Activated naive CD8-positive, alpha-beta T cell treated with anti-CD3 and anti-CD28 coated beads, Interleukin-2, amount 50 U/mL, for 24 hours (primary cell): Measurements from ENCODE around the gene FSTL1.

Source experiments
- ATAC-seq: fragments of 150-1000 bp; cut with Tn5 transposase; one replicate; pipeline ENCODE4 v1.10.0; 2021
- DNase-seq: peaks from one replicate; pipeline ENCODE4 v3.0.0; 2021
- H3K27ac Mint-ChIP-seq: one replicate; pipeline ENCODE4 v1.8.0; 2021; ENCODE audit warnings: mild to moderate bottlenecking, mixed read lengths
- H3K27me3 Mint-ChIP-seq: one replicate; pipeline ENCODE4 v1.8.0; 2021; ENCODE audit warnings: mixed read lengths
- H3K36me3 Mint-ChIP-seq: one replicate; pipeline ENCODE4 v1.8.0; 2021; ENCODE audit warnings: low read depth, mixed read lengths
- H3K4me1 Mint-ChIP-seq: one replicate; pipeline ENCODE4 v1.8.0; 2021; ENCODE audit warnings: mixed read lengths
- H3K4me3 Mint-ChIP-seq: one replicate; pipeline ENCODE4 v1.8.0; 2021; ENCODE audit warnings: mild to moderate bottlenecking, moderate library complexity, mixed read lengths
- H3K9me3 Mint-ChIP-seq: one replicate; pipeline ENCODE4 v1.8.0; 2021; ENCODE audit warnings: mixed read lengths

Gene FSTL1, protein sequence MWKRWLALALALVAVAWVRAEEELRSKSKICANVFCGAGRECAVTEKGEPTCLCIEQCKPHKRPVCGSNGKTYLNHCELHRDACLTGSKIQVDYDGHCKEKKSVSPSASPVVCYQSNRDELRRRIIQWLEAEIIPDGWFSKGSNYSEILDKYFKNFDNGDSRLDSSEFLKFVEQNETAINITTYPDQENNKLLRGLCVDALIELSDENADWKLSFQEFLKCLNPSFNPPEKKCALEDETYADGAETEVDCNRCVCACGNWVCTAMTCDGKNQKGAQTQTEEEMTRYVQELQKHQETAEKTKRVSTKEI

DNA sequence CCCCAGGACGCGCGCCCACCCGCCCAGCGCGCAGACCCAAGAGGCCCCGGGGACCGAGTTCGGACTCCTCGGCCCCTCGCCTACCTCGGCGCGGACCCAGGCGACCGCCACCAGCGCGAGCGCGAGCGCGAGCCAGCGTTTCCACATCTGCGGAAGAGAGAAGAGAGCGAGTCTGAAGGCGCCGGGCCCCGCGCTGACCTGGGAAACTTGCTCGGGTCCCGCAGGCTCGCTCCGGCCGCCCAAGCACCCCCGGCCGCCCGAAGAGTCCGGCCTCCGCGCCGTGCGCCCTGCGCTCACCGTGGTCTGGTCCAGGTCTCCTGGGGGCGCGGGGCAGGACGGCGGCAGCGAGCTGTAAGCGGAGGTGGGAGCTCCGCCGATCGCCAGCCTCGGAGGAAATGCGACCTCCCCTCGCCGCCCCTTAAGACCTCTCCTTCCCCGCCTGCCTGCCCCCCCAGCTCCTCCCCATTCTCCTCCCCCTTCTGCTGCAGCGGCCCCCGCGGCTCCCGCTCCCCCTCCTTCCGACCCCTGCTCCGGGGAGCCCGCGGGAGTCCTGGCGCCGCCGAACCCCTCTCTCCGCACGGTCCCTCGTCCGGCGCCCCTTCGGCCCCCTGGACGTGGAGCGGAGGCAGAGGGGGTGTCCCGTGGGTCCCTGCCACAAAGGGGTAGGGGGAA, at the start of gene FSTL1:
Gene FSTL1, minus strand, starts transcription at position 393 of the 672 bp plus-strand sequence. Its CDS starts 246 bp downstream, at position 147.
- ATAC-seq (peak; percentile 31), DNase-seq (no peak)
- H3K9me3 Mint-ChIP-seq: no peaks in the 10 kb centered on the region
- H3K36me3 Mint-ChIP-seq: no peaks in the 10 kb centered on the region
- peaks cover 38% of the 10 kb centered on the region for H3K27me3 Mint-ChIP-seq
- H3K27ac Mint-ChIP-seq: no peak within 1 kb of the TSS
- H3K4me3 Mint-ChIP-seq: peak within 1 kb of the TSS; percentile 72
- peaks cover 5% of the 10 kb centered on the region for H3K4me1 Mint-ChIP-seq

DNA sequence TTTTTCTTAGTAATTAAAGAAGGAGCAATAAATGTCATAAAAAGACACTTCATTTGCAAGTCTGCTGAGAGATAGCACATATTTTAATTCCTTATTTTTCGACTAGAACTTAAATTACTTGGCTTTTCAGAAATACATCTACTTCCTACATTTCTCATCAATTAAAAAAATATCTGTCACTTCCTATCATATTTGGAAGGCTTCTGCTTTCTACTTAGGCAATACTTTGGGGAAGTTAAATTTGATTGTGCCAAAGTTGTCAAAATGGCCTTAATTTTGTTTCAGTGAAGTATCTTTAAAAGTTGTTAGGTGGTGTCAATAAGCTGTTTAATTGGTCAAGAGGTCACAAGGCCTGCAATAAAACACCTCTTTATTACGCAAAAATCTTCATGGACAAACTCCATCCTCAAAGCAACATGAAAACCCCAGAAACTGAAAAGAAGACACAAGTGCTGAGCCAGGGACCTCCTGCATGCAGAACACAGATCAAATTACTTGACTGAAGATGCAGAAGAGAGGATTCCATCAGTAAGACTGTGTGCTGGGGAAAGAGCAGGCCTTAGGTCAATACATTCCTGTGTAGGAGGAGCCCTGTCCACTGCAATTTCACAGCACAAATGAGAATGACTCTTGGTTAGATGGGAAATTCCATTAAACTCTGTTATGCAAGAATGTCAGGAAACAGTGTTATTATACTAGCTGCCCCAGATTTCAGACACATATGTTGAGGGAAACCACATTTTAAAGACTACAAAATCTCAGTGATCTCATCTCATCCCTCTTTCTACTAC, 48.0 kb upstream of the FSTL1 start:
- H3K27ac Mint-ChIP-seq: no peak overlapping the region
- no peaks in the 10 kb centered on the region for H3K4me1 Mint-ChIP-seq
- H3K36me3 Mint-ChIP-seq: peaks cover 3% of the 10 kb centered on the region
- DNase-seq: no peak
- ATAC-seq: no peak
- no peak overlapping the region for H3K4me3 Mint-ChIP-seq
- H3K9me3 Mint-ChIP-seq: peaks cover 16% of the 10 kb centered on the region
- peaks cover 7% of the 10 kb centered on the region for H3K27me3 Mint-ChIP-seq

DNA sequence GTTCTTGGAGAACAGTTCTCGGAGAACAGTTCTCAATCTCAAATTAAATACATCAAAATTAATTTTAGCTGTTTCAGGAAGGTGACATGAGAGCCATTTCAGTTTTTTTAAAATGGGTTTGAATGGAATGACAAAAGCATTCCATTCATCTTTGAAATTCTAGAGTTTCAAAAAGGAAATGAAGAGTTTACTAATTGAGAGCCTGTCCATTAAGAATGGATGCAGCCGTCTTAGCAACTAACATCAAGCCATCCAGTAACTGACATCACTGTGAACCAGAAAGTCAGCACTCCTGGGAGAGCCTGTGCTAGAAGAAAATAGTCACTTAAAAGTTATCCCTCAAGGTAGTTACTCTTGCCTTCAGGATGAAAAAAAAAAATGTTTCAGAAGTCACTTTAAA, 47.0 kb upstream of the FSTL1 start:
- Mint-ChIP-seq H3K4me3 (no peak overlapping the region), H3K27me3 (peaks cover 7% of the 10 kb centered on the region), H3K36me3 (peaks cover 3% of the 10 kb centered on the region), H3K9me3 (peaks cover 21% of the 10 kb centered on the region), H3K4me1 (no peaks in the 10 kb centered on the region), H3K27ac (no peak overlapping the region)
- ATAC-seq: no peak
- DNase-seq: no peak

DNA sequence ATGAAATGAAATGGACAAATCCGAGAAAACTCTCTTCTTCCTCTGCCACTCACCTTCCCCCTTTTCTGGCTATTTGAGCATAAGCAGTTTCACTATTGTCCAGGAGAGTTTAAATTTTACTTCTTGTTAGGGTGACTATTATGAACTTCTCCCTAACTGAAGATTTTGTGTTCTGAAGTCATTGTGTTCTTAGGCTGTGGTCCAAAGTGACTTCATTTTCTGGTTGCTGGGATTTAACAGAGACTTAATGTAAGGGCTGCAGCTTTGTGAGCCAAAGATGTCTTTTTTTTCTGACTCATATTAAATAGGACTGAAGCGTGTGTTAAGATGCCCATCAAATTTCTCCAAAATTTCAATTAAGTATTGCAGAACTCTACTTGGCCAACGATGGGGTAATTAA, 46.5 kb upstream of the FSTL1 start:
- Mint-ChIP-seq H3K9me3 (peaks cover 21% of the 10 kb centered on the region), H3K4me1 (no peaks in the 10 kb centered on the region), H3K27ac (no peak overlapping the region), H3K27me3 (peaks cover 7% of the 10 kb centered on the region), H3K36me3 (peaks cover 3% of the 10 kb centered on the region), H3K4me3 (no peak overlapping the region)
- no peak for ATAC-seq
- no peak for DNase-seq

DNA sequence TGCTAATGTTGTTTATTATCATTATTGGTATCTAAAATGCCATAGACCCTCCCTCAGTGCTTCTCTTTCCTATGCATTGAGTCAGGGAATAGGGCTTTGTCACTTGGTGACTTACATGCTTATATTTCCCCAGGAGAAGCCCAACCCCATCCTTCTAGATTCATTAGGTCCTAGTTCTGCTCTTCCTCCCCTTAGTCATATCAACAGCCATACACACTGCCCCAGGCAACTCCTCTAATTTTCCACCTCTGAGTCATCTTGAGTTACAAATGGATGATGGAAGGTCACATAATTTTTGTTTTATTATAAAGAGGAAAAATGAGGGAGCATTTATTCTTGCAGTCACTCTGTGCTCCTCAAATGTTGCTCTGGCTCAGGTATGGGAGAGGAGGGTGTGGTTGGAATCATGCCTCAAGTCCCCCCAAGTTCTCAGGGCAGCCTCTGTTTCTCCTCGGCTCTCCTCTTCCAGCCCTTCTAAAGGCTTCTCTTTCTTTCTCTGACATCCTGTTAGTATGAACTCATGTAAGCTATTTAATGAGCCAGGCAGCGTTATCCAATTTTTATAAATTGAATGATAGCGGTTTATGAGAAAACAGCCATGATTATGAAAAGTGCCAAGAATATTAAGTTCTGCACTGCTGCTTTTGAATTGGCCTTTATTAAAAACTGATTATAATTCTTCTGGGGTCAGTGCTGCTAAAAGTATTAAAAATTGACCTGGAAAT, 45.6 kb upstream of the FSTL1 start:
- ATAC-seq: no peak
- no peak overlapping the region for H3K27ac Mint-ChIP-seq
- H3K4me1 Mint-ChIP-seq: no peaks in the 10 kb centered on the region
- H3K27me3 Mint-ChIP-seq: peaks cover 10% of the 10 kb centered on the region
- H3K36me3 Mint-ChIP-seq: peaks cover 3% of the 10 kb centered on the region
- H3K9me3 Mint-ChIP-seq: peaks cover 21% of the 10 kb centered on the region
- no peak for DNase-seq
- no peak overlapping the region for H3K4me3 Mint-ChIP-seq

DNA sequence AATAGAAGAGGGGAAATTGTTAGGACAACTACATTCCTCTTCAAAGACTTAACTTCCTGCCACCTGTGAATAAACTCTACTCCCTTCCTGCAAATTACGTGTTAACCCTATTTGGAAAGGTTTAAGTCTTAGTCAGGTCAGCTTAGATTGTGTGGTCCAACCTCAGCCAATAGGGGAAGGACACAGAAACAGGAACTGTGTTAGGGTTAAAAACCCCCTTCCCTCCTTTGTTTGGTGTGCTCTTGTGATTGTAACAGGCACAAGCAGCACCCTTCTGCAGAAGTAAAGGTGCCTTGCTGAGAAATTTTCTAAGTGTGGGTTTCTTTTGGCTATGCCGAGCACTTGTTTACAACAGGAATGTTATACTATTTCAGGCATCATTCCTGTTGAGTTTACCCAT, 45.0 kb upstream of the FSTL1 start:
- no peak for DNase-seq
- ATAC-seq: no peak
- Mint-ChIP-seq H3K27ac (no peak overlapping the region), H3K9me3 (peaks cover 21% of the 10 kb centered on the region), H3K4me1 (no peaks in the 10 kb centered on the region), H3K36me3 (peaks cover 3% of the 10 kb centered on the region), H3K4me3 (no peak overlapping the region), H3K27me3 (peaks cover 11% of the 10 kb centered on the region)

DNA sequence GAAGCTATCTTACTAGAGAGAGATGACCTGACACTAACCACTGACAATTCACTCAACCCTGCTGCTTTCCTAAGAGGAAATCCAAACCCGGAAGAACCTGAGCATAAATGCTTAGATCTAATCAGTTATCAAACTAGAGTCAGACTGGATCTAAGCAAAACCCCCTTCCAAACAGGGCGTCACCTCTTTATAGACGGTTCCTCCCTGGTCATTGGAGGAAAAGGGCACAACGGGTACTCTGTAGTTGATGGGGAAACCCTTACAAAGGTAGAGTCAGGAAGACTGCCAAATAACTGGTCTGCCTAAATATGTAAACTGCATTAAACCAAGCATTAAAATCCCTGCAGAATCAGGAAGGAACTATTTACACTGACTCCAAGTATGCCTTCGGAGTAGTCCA, 41.3 kb upstream of the FSTL1 start:
- no peak overlapping the region for H3K4me3 Mint-ChIP-seq
- H3K9me3 Mint-ChIP-seq: peaks cover 21% of the 10 kb centered on the region

DNA sequence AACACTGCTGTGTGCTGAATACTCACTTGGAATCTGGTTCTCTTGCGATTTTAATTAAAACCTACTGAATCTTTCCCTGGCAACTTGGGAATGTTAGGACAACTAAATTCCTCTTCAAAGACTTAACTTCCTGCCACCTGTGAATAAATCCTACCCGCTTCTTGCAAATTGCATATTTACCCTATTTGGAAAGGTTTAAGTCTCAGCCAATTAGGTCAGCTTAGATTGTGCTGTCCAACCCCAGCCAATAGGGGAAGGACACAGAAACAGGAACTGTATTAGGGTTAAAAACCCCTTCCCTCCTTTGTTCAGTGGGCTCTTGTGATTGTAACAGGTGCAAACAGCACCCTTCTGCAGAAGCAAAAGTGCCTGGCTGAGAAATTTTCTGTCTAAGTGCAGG, 38.6 kb upstream of the FSTL1 start:
- peaks cover 14% of the 10 kb centered on the region for H3K27me3 Mint-ChIP-seq
- H3K4me1 Mint-ChIP-seq: no peaks in the 10 kb centered on the region
- ATAC-seq: no peak
- H3K9me3 Mint-ChIP-seq: peaks cover 10% of the 10 kb centered on the region
- no peaks in the 10 kb centered on the region for H3K36me3 Mint-ChIP-seq
- no peak for DNase-seq
- no peak overlapping the region for H3K4me3 Mint-ChIP-seq
- H3K27ac Mint-ChIP-seq: no peak overlapping the region

More for the DNA sequence above, 41.3 kb upstream of the FSTL1 start:
- DNase-seq (no peak), ATAC-seq (no peak)
- H3K4me1 Mint-ChIP-seq: no peaks in the 10 kb centered on the region
- H3K27ac Mint-ChIP-seq: no peak overlapping the region
- H3K36me3 Mint-ChIP-seq: peaks cover 3% of the 10 kb centered on the region
- peaks cover 13% of the 10 kb centered on the region for H3K27me3 Mint-ChIP-seq

DNA sequence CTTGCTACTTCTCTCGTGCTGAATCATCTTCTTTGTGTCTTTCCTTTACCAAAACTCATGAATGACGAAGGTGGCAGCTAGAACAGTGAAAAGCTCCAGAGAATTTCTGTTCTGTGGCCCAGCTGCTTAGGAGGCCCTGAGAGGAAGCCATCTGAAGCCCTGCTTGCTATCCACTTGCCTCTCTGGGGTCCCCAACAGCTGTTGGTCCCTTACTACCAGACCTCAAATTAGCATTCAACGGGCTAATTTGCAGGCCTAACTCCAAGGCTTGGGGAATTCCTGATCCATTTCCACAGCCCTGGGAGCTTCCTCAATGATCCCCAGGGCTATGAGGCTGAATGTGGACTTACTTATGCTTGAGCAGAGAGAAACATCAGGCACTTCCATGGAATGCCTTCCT, 37.5 kb upstream of the FSTL1 start:
- no peaks in the 10 kb centered on the region for H3K36me3 Mint-ChIP-seq
- peaks cover 1% of the 10 kb centered on the region for H3K9me3 Mint-ChIP-seq
- DNase-seq (no peak), ATAC-seq (no peak)
- no peak overlapping the region for H3K27ac Mint-ChIP-seq
- H3K4me3 Mint-ChIP-seq: no peak overlapping the region
- peaks cover 14% of the 10 kb centered on the region for H3K27me3 Mint-ChIP-seq
- H3K4me1 Mint-ChIP-seq: no peaks in the 10 kb centered on the region

DNA sequence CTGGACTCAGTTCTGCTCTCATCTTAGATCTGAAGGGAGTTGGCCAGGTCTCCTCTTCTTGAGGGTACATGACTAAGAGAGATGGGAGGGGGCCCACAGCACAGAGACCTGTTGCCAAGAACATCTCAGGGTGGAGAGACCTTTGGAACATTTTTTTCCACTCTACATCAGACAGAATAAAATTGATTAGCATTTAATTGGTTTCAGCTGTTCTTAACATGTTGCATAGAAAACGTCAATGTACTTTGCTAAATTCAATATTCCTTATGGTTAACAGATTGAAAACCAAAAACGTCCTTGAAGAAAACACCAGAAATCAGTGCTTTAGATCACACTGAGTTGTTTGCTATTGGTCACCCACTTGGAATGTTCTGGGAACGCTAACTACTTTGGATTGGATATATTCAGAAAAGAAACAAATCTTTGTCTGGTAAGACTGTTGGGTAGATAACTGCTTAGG, 36.4 kb upstream of the FSTL1 start:
- Mint-ChIP-seq H3K27ac (no peak overlapping the region), H3K9me3 (no peaks in the 10 kb centered on the region), H3K36me3 (no peaks in the 10 kb centered on the region), H3K4me3 (no peak overlapping the region), H3K4me1 (no peaks in the 10 kb centered on the region), H3K27me3 (peaks cover 14% of the 10 kb centered on the region)
- no peak for ATAC-seq
- no peak for DNase-seq

DNA sequence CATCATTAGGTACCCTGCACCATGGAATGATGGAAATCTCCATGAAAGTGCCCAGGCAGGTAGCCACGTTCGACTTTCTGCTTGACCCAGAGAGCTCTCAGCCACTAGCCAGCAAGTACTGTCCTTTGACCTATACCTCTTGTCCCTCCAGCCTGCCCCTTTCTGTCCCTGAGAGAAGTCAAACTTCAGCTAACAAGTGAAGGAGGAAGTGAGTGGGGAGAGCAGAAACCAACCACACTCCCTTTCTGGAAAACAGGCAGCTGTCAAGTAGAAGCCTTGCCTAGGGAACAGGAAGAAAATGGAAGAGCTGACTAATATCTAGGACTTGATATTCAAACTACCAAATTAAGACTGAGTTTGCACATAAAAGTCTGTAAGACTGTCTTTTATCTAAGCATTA, 30.3 kb upstream of the FSTL1 start:
- Mint-ChIP-seq H3K27me3 (peaks cover 8% of the 10 kb centered on the region), H3K27ac (no peak overlapping the region), H3K4me1 (no peaks in the 10 kb centered on the region), H3K4me3 (no peak overlapping the region), H3K36me3 (no peaks in the 10 kb centered on the region), H3K9me3 (no peaks in the 10 kb centered on the region)
- ATAC-seq (no peak), DNase-seq (no peak)

DNA sequence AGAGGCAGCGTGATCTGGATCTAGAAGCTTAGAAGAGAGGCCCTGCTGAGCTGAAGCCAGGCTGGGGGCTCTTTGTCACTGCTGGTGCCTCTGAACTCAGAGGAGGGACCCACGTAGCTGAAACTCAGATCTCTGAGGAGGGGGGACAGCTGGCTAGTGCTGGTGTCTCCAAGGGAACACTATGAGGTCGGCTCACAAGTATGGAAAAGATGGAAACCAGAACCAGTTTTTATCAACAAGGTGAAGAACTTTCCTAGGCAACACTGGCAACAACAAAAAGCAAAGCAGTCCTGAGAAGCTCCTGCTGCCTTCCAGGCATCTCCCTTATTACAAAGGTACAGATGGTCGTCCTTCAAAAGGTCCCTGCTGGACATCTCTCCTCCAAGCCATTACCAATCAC, 27.0 kb upstream of the FSTL1 start:
- Mint-ChIP-seq H3K27ac (no peak overlapping the region), H3K36me3 (no peaks in the 10 kb centered on the region), H3K4me1 (no peaks in the 10 kb centered on the region), H3K9me3 (no peaks in the 10 kb centered on the region), H3K4me3 (no peak overlapping the region), H3K27me3 (peaks cover 5% of the 10 kb centered on the region)
- ATAC-seq (no peak), DNase-seq (no peak)

DNA sequence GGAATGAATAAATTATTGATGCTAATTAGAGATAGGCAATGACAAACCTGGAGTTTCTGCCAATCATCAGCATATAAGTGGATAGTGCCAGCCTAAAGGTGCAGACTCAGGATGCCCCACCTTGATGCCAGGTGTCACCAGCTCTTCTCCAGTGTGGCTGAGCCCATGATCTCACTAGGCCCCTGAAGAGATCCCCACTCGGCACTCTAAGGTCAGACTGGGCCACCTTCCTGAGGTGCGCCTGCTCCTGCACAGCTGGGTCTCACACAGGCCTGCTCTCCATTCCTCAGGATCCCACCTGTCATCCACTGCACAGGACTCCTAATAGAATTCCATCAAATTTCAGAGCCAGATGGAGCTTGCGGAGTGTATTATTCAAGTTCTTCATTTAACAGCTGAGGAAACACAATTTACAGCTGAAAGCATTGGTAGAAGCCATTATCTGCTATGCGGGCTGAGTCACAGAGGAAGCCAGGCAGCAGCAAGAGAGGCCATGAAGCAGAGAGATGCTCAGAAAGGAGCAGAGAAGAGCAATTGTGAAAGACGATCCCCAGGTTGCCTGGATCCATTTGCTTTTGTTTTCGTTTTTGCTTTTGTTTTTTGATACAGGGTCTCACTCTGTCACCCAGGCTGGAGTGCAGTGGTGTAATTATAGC, 25.1 kb upstream of the FSTL1 start:
- H3K27me3 Mint-ChIP-seq: peaks cover 8% of the 10 kb centered on the region
- DNase-seq (no peak), ATAC-seq (no peak)
- H3K4me1 Mint-ChIP-seq: no peaks in the 10 kb centered on the region
- no peak overlapping the region for H3K27ac Mint-ChIP-seq
- no peak overlapping the region for H3K4me3 Mint-ChIP-seq
- no peaks in the 10 kb centered on the region for H3K9me3 Mint-ChIP-seq
- H3K36me3 Mint-ChIP-seq: no peaks in the 10 kb centered on the region
